GM21723 (cell line): ENCODE data around the gene MKRN1.
A peak's percentile ranks its signal among the peaks of the same experiment; 100 is the strongest.
"Not testable (repeated sequence)": the region's sequence is repeated elsewhere in the genome, so short reads cannot be mapped to it uniquely, and the experiment has no call there.

ENCODE experiments used
- ATAC-seq: cut with Tn5 transposase; IDR thresholded peaks from one replicate; pipeline ENCODE4 v1.9.1; 2021; ENCODE audit warnings: mild to moderate bottlenecking, moderate library complexity; ENCODE audit not compliant: unreplicated experiment

MKRN1 gene

GRCh38 chr7:140440593-140440992 lies 38.7 kb downstream of the MKRN1 start:
- no peak for ATAC-seq

- no peak for ATAC-seq
Observed at GRCh38 chr7:140439359-140439758, 39.9 kb downstream of the MKRN1 start.

GRCh38 chr7:140435252-140435895 lies 43.9 kb downstream of the MKRN1 start:
- ATAC-seq: no peak

- ATAC-seq: no peak
Observed at GRCh38 chr7:140433396-140433795, 45.9 kb downstream of the MKRN1 start.

DNA sequence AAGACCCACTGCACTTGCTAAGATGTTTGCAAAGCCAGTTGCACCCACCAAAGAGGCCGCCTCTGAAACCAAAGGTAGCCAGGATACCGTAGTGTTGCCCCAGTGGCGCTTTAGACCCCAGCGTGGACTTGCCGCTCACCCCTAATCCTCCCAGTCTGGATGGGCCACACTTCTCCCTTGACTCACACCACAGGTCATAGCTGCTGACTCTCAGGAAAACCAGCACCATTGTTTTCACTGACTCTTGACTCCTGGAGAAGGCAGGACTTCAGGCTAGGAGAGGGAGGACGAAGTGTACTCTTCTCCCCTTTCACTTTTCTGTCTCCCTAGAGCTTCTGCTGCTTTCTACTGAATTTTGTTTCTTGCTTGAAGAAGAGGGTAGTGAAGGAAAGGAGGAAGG lies 53.2 kb downstream of the MKRN1 start:
- ATAC-seq: no peak

DNA sequence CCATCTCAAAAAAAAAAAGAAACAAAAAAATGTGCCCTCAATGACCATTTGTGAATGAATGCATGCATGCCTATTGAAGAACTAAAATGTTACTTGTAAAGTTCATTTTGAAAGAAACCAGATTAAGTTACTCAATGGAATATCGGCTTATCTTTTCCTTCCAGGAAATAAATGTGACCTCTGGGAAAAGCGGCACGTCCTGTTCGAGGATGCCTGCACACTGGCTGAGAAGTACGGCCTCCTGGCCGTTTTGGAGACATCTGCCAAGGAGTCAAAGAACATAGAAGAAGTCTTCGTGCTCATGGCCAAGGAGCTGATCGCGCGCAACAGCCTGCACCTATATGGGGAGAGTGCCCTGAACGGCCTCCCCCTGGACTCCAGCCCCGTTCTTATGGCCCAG lies 53.6 kb downstream of the MKRN1 start:
- ATAC-seq: no peak

- ATAC-seq: no peak
Observed at GRCh38 chr7:140423501-140423900, 55.8 kb downstream of the MKRN1 start.

- ATAC-seq: no peak
Observed at GRCh38 chr7:140421521-140421920, 57.8 kb downstream of the MKRN1 start.

GRCh38 chr7:140418653-140419052 lies 60.7 kb downstream of the MKRN1 start:
- no peak for ATAC-seq

DNA sequence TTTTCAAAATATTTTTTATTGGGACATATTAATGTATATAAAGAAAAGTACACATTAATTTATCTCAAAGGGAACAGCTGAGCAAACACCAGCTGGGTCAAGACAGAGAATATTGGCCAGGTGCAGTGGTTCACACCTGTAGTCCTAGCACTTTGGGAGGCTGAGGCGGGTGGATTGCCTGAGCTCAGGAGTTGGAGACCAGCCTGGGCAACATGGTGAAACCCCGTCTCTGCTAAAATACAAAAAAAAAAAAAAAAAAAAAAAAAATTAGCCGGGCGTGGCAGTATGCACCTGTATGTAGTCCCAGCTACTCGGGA lies 61.2 kb downstream of the MKRN1 start:
- ATAC-seq: not testable (repeated sequence)

DNA sequence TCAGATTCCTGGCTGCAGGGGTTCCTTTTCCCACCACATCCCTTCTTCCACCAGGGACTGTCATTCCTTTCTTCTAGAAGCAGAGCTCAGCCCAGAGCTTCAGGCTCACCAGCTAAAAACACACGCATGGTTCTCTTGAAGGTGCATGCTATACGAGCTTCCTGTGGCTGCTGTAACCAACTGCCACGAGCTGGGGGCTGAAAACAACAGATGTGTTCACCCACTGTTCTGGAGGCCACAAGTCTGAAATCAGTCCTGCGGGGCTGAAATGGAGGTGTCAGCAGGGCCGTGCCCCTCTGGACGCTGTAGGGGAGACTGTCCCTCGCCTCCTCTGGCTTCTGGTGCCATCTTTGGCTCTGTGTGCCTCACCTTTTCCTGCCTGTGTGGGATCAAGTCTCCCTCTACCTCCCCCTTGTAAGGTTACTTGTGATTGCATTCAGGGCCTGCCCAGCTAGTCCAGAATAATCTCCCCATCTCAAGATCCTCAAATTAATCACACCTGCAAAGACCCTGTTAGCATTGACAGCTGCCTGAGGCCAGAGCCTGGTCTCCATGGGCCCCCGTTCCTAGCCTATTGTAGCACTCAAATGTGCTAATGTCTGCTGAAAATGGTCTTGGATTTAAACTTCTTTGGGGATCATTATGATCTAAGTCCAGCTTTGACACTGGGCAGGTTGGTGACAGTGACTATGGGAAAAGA lies 61.7 kb downstream of the MKRN1 start:
- ATAC-seq: no peak

DNA sequence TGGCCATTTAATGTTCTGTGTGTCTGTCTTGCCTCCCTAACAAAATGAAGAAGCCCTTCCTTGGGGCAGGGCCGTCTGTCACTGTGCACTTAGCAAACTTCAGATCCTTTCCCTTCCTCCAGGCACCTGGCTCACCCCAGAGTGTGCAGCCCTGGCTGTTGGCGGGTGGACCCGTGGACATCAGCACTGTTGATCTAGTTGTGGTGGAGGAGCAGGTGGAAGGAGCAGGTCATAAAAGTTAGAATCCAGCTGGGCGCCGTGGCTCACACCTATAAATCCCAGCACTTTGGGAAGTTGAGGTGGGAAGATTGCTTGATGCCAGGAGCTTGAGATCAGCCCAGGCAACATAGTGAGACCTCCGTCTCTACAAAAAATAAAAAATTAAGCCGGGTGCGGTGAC lies 62.7 kb downstream of the MKRN1 start:
- no peak for ATAC-seq

DNA sequence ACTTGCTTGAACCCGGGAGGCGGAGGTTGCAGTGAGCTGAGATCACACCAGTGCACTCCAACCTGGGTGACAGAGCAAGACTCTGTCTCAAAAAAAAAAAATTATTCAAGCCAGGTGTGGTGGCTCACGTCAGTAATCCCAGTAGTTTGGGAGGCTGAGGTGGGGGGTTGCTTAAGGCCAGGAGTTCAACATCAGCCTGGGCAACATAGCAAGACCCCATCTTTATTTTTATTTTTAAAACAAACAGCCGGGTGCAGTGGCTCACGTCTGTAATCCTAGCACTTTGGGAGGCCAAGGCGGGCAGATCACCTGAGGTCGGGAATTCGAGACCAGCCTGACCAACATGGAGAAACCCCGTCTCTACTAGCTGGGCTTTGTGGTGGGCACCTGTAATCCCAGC lies 63.5 kb downstream of the MKRN1 start:
- ATAC-seq: not testable (repeated sequence)

DNA sequence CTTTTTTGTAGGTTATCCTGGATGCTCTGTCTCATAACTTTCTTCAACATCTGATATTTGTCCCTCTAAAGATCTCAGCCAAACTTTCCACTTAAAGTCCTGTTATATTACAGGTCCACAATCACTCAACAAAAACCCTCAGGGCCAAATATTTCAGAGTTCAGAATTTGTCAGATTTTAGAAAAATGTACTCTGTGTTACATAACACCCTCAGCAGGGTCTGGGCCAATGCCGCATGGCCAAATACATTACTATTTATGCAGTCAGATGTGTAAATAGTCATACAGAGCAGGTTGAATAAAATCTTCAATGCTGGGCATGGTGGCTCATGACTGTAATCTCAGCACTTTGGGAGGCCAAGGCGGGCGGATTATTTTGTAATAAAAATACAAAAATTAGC lies 63.9 kb downstream of the MKRN1 start:
- no peak for ATAC-seq

GRCh38 chr7:140404565-140405065 lies 74.7 kb downstream of the MKRN1 start:
- no peak for ATAC-seq

DNA sequence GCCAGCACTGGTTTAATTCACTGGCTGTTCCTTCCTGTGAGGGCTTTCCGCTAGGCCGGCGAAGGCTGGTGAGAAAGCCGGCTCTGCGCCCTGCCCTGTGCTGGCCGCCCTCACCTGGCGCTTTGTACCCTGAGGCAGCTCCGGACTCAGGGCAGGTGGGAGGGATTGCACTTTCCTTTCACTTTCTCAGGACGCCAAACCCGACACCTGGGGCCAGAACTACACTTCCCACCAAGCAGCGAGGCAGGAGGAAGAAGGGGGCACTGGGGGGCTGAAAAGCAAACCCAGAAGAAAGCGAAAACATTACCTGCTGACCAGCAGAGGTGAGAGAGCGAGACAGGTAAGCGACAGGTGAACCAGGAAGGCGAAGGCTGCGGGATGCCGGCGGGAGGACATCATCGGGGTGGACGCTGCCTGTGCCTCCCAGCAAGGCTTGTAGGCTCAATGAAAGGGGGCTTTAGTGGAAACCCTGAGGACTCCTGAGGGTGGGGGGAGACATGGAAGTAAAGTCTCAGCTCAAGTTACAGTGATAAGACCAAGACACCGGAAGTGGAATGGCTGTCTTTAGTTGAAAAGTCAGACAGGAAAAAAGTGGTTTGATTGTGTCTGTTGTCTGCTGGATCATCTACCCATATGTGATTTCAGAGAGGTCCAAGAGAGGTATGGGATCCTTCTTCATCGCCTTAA lies 75.3 kb downstream of the MKRN1 start, which contains the start of gene RAB19:
Gene RAB19, plus strand, starts transcription at position 181 of the 687 bp plus-strand sequence. CDS start 3,589 bp downstream, outside the sequence.
- ATAC-seq: peak; percentile 62
